CD4-positive, alpha-beta T cell treated with Interleukin-17A for 1 hour (primary cell): ENCODE measurements around the gene LPP.
"Not testable (repeated sequence)": the region's sequence is repeated elsewhere in the genome, so short reads cannot be mapped to it uniquely, and the experiment has no call there.

ENCODE experiments used
- DNase-seq: peaks from one replicate; pipeline ENCODE4 v3.0.0-alpha.2; 2020

LPP gene

GRCh38 chr3:188691665-188692064, 537.7 kb downstream of the LPP start:
- no peak for DNase-seq

- no peak for DNase-seq
Observed at GRCh38 chr3:188692700-188693099, 538.7 kb downstream of the LPP start.

- no peak for DNase-seq
Observed at GRCh38 chr3:188693435-188693834, 539.5 kb downstream of the LPP start.

GRCh38 chr3:188695241-188695640, 541.3 kb downstream of the LPP start:
- no peak for DNase-seq

DNA sequence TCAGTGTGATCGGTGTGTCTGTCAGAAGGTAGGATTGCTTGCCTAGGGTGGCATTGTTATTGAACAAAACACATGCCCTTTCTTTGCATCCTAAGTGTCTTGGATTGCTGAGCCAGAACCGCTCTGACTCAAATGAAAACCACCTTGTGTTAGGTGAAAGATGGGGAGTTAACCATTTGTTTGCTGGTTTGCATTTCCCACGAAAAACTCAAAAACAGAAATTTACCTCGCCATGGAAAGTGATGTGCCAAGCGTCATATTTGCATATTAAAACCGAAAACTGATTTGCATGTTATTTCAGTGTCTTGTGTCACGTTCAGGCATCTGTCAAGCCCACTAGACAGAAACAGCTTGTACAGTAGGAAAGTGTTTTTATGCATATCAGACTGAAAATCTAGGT, 543.2 kb downstream of the LPP start:
- DNase-seq, result no peak

DNA sequence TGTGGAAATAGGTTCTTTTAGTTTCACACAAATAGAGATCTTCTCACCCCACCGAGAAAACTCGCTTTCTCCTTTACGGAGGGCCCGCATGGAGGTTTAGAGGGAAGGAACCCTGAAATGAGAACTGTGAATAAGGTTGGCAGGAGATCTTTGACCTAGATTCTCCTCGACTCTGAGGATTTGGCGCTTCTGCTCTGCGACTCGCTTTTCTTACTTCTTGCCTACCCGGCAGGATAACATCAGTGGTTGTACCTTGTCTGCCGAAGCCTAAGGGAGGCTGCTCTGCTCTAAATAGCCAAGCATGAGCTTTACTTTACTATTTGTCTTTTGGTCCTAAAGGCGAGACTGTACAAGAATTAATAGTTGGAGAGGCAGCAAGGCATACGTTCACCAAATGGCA, 544.5 kb downstream of the LPP start:
- no peak for DNase-seq

DNA sequence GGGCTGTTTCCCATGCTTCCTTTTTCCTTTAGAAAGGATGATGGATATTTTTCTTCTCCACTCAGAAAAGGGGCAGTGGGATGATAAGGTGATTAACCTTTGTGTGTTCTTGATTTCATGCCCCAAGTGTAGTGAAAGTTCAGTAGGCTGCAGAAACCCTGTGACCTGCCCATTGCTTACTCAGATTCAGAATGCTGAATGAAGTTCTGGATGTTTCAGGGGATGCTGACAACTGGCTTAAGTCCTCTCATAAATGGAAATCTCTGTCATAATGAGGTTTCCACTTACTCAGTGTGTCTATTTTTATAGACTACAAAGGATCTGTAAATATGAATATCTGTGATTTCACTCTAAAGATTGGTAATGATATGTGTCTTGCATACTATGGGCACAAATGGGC, 546.5 kb downstream of the LPP start:
- no peak for DNase-seq

DNA sequence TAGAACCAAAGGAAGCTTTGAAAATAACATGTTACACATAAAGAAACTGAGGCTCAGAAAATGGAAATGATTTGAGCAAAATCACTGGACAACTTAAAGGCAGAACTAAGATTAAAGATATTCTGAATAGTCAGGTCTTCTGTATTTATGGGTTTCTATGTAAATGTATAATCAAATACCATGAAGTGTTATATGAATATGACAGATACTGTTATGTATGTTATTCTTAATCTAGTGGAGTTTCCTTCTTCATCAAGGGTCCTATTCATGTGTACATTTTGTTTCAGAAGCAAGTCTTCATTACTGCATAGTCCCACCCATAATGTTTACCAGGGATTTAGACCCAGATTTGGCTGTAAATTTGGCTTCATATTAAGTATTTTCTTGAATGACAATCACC, 547.0 kb downstream of the LPP start:
- no peak for DNase-seq

DNA sequence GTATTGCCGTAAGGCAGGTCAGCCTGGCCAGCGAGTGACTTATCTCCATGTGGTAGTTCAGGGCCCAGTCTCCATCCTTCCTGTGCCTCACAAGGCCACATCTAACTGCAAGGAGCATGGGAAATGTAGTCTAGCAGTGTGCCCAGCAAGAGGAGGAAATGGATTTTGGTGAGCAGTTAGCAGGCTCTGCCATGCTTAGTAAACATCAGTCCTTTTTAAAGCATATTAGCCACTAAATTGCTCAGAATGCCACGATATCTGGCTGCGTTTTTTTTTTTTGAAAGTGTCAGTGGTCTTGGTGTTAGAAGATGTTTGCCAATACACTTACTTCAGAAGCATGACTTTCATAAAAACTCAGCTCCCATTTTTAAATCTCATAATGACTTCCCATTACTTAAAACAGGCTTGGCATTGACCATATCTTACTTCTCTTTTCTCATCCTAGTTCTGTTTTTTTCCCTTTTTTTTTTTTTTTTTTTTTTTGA, 547.6 kb downstream of the LPP start:
- DNase-seq, result no peak

- not testable (repeated sequence) for DNase-seq
Observed at GRCh38 chr3:188702028-188702427, 548.1 kb downstream of the LPP start.

GRCh38 chr3:188706176-188706575, 552.2 kb downstream of the LPP start:
- DNase-seq, result no peak

GRCh38 chr3:188706599-188706998, 552.6 kb downstream of the LPP start:
- no peak for DNase-seq

GRCh38 chr3:188707381-188708288, 553.7 kb downstream of the LPP start:
- no peak for DNase-seq

DNA sequence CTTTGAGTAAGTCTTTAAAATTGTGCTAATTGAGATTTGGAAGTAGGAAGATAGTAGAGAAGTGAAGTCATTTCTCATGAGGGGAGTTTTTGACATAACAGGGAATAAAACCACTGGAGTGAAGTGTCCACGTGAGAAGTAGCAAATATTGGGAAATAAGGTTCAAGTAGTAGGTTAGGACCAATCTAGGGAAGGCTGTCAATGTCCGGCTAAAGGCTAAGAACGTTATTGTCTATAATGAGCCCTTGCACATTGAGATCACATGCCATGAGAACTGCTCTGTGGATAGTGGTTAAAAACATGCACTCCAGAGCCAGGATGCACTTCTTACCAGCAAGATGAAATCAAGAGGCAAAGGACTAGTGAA, 557.9 kb downstream of the LPP start:
- no peak for DNase-seq

DNA sequence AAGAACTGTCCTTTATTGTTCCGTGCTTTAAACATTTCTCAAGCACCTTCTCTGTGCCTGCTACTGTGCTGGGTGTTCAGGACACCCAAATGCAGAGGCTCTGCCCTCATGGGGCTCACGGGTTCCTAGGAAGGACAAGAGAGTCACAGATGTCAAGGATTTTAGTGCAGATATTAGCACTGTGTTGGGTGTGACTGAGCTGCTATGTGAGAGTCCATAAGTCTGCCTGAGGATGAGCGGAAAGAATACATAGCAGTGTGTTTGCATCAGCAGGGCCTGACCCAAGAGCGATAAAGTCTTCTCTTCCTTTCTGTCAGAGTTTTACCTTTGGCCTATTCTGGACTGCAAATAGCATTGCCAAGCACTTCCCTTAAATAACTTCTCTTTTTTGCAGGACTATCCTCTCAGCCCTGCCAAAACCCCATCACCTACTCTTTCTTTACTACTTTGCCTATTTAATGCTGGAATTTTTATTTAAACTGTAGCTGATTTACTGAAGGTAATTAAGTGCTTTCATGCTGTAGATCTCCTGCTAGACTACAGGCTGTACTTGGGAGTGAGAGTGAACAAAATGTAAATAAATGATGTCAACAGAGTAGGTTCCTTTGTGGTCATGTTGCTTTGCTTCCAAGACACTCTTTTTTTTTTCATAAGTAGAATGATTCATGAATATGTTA, 558.4 kb downstream of the LPP start:
- no peak for DNase-seq

GRCh38 chr3:188712991-188713390, 559.0 kb downstream of the LPP start:
- no peak for DNase-seq

GRCh38 chr3:188719545-188719944, 565.6 kb downstream of the LPP start:
- DNase-seq, result no peak

- DNase-seq, result no peak
Observed at GRCh38 chr3:188720215-188720614, 566.3 kb downstream of the LPP start.

DNA sequence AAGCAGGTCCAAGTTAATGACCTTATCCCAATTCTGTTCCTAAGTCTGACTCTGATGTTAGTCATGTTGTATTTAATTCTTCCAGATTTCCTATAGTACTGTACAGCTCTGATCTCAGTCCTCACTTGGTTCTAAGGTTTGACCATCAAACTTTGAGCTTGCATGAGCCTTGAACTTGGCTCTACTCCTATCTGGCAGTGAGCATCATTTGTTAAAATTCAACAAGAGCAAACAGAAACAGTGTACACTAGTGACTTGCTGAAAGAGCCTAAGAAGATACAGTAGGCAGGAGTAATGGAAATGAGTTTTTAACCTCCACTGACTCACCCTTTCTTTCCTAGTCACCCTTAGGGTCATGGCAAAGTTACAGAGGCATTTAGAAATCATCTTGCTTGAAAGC, 566.7 kb downstream of the LPP start:
- no peak for DNase-seq

- DNase-seq, result no peak
Observed at GRCh38 chr3:188721312-188721711, 567.4 kb downstream of the LPP start.

DNA sequence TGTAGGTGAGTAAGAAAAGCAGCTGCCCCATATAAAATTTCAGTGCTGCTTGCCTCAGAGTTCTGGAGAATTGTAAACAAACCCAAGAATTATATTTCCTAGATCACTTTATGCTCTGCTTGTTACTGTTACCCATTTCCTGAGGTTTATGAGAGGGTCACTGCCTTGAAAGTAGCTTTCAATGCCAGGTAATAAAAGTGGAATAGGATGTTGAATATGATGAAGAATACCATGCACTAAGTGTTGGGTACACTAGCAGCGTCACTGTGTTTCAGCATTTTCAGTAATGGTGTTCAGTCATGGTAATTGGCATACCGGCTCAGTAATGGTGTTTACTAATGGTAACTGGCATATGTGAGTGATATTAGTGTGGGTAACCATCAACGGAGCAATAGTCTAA, 568.0 kb downstream of the LPP start:
- no peak for DNase-seq

DNA sequence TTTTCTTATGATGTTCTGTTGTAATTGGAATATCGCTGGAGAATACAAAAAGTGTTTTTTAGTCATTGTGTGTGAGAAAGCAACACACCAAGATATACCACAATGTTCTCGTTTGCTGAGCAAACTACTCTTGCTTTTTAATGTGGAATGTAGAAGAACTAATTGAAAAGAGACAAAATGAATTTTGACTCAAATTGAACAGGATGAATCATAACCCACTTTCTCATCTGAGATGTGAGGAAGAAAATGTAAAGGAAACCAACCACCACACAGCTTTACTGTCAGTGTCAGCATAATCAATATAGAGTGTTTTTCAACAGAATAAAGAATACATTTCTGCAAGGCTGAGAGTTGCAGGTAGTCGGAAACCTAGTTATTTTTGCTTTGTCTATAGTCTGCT, 569.0 kb downstream of the LPP start:
- no peak for DNase-seq

DNA sequence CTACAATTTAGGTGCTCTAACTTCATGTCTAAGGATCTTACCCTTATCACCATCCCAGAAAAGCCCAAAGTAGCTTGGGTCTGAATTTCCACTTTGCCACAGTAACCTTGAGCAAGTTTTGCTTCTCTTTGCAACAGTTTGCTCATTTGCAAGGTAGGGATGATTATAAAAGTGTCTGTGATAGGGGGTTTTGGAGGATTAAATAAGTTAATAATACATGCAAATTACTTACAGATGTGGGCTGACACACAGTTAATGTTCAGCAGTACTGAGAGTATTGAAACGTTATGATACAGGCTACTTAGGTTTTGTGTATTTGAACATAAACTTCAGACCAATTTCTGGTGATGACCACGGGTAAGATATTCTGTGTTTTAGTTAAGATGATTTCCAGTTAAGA, 573.1 kb downstream of the LPP start:
- no peak for DNase-seq

- DNase-seq, result no peak
Observed at GRCh38 chr3:188728371-188728896, 574.5 kb downstream of the LPP start.
